ENCODE data around the gene KIF5C. TPM values are rescaled to one million over a fixed set of nuclear protein-coding genes. Genes with fewer than 3 reads are reported as not detected.
A peak's percentile ranks its signal among the peaks of the same experiment; 100 is the strongest.

The KIF5C gene
- total RNA-seq, 1 donor from 2014 or later: 0.33 TPM

- DNase-seq (ENCODE audit: low spot score) (no peak), ATAC-seq (peak; percentile 40)
Measured at GRCh38 chr2:148922776-148923475, 47.9 kb downstream of the KIF5C start.

GRCh38 chr2:148924514-148925178 lies 49.6 kb downstream of the KIF5C start:
- ATAC-seq (no peak), DNase-seq (ENCODE audit: low spot score) (no peak)

GRCh38 chr2:148926291-148926961 lies 51.4 kb downstream of the KIF5C start:
- ATAC-seq (peak; percentile 96), DNase-seq (ENCODE audit: low spot score) (no peak)

- peak; percentile 46 for DNase-seq (ENCODE audit: low spot score)
- ATAC-seq: peak; percentile 23
Measured at GRCh38 chr2:148926981-148927401, 52.0 kb downstream of the KIF5C start.

- DNase-seq (ENCODE audit: low spot score) (no peak), ATAC-seq (no peak)
Measured at GRCh38 chr2:148928395-148928794, 53.4 kb downstream of the KIF5C start.

- no peak for ATAC-seq
- no peak for DNase-seq (ENCODE audit: low spot score)
Measured at GRCh38 chr2:148930046-148930775, 55.2 kb downstream of the KIF5C start.

GRCh38 chr2:148932536-148932935 lies 57.5 kb downstream of the KIF5C start:
- DNase-seq (ENCODE audit: low spot score) (no peak), ATAC-seq (no peak)

GRCh38 chr2:148933456-148933855 lies 58.4 kb downstream of the KIF5C start:
- ATAC-seq (no peak), DNase-seq (ENCODE audit: low spot score) (no peak)

GRCh38 chr2:148935791-148936190 lies 60.8 kb downstream of the KIF5C start:
- no peak for ATAC-seq
- DNase-seq (ENCODE audit: low spot score): no peak

- DNase-seq (ENCODE audit: low spot score) (no peak), ATAC-seq (no peak)
Measured at GRCh38 chr2:148936857-148937450, 61.9 kb downstream of the KIF5C start.

GRCh38 chr2:148939271-148939670 lies 64.2 kb downstream of the KIF5C start:
- no peak for DNase-seq (ENCODE audit: low spot score)
- ATAC-seq: no peak

GRCh38 chr2:148943097-148943496 lies 68.1 kb downstream of the KIF5C start:
- DNase-seq (ENCODE audit: low spot score) (no peak), ATAC-seq (no peak)

GRCh38 chr2:148944536-148944935 lies 69.5 kb downstream of the KIF5C start:
- no peak for DNase-seq (ENCODE audit: low spot score)
- no peak for ATAC-seq

GRCh38 chr2:148947299-148947698 lies 72.3 kb downstream of the KIF5C start:
- DNase-seq (ENCODE audit: low spot score) (no peak), ATAC-seq (no peak)

- DNase-seq (ENCODE audit: low spot score): no peak
- ATAC-seq: no peak
Measured at GRCh38 chr2:148948868-148949267, 73.8 kb downstream of the KIF5C start.

- no peak for DNase-seq (ENCODE audit: low spot score)
- ATAC-seq: no peak
Measured at GRCh38 chr2:148949348-148949747, 74.3 kb downstream of the KIF5C start.

- ATAC-seq: no peak
- DNase-seq (ENCODE audit: low spot score): no peak
Measured at GRCh38 chr2:148952621-148953020, 77.6 kb downstream of the KIF5C start.

- ATAC-seq (no peak), DNase-seq (ENCODE audit: low spot score) (no peak)
Measured at GRCh38 chr2:148953426-148953825, 78.4 kb downstream of the KIF5C start.

GRCh38 chr2:148954536-148954935 lies 79.5 kb downstream of the KIF5C start:
- no peak for ATAC-seq
- DNase-seq (ENCODE audit: low spot score): no peak

- ATAC-seq (no peak), DNase-seq (ENCODE audit: low spot score) (no peak)
Measured at GRCh38 chr2:148955798-148956197, 80.8 kb downstream of the KIF5C start.

GRCh38 chr2:148957023-148957422 lies 82.0 kb downstream of the KIF5C start:
- ATAC-seq: no peak

More at GRCh38 chr2:148957023-148957422, 82.0 kb downstream of the KIF5C start:
- DNase-seq (ENCODE audit: low spot score): no peak

All from left lobe of liver (tissue), 2 donors.